GM23338 (cell line): Measurements from ENCODE around the gene CTBP2. TPM values are rescaled to one million over a fixed set of nuclear protein-coding genes. Genes with fewer than 3 reads are reported as not detected.

Experiments used
- ATAC-seq: fragments of 200-7000 bp; cut with Tn5 transposase; 3 replicates; pipeline ENCODE4 v1.9.1; 2020
- DNase-seq: peaks from one replicate; pipeline ENCODE4 v3.0.0-alpha.2; 2015; ENCODE audit warnings: low spot score
- H2AFZ ChIP-seq: fragments of 200-600 bp; sonication (generic); 2 replicates; pipeline ENCODE4 v1.8.0; 2016; ENCODE audit warnings: antibody characterized with exemption, mild to moderate bottlenecking, moderate library complexity
- H3F3A ChIP-seq: fragments of 200-600 bp; sonication (generic); replicated peaks from 2 replicates; pipeline ENCODE4 v1.8.0; 2017; ENCODE audit warnings: antibody characterized with exemption, mixed run types, low read depth
- H3K27ac ChIP-seq: fragments of 200-600 bp; sonication (generic); 2 replicates; pipeline ENCODE4 v1.6.1; 2016; ENCODE audit warnings: low read depth
- H3K27me3 ChIP-seq: fragments of 200-600 bp; sonication (generic); 2 replicates; pipeline ENCODE4 v1.8.0; 2016; ENCODE audit warnings: mild to moderate bottlenecking, mixed run types, moderate library complexity; ENCODE audit not compliant: insufficient read depth
- H3K36me3 ChIP-seq: fragments of 200-600 bp; sonication (generic); 2 replicates; pipeline ENCODE4 v1.8.0; 2016; ENCODE audit warnings: mild to moderate bottlenecking; ENCODE audit not compliant: insufficient read depth
- H3K4me1 ChIP-seq: fragments of 200-600 bp; sonication (generic); 2 replicates; pipeline ENCODE4 v1.8.0; 2016; ENCODE audit warnings: mild to moderate bottlenecking, moderate library complexity; ENCODE audit not compliant: insufficient read depth
- H3K4me2 ChIP-seq: fragments of 200-600 bp; sonication (generic); 2 replicates; pipeline ENCODE4 v1.7.1; 2017; ENCODE audit warnings: mixed run types
- H3K4me3 ChIP-seq: fragments of 200-600 bp; sonication (generic); 2 replicates; pipeline ENCODE4 v1.6.1; 2016; ENCODE audit warnings: mixed run types
- H3K79me2 ChIP-seq: fragments of 200-600 bp; sonication (generic); replicated peaks from 2 replicates; pipeline ENCODE4 v1.8.0; 2017; ENCODE audit warnings: mild to moderate bottlenecking; ENCODE audit not compliant: insufficient read depth
- H3K9me2 ChIP-seq: fragments of 200-600 bp; sonication (generic); 2 replicates; pipeline ENCODE4 v1.8.0; 2017; ENCODE audit not compliant: insufficient read depth
- H4K20me1 ChIP-seq: fragments of 200-600 bp; sonication (generic); replicated peaks from 2 replicates; pipeline ENCODE4 v1.8.0; 2017; ENCODE audit warnings: mild to moderate bottlenecking; ENCODE audit not compliant: insufficient read depth
- H3K27ac Mint-ChIP-seq: 2 replicates; pipeline ENCODE4 v1.8.0; 2020; ENCODE audit warnings: inconsistent platforms, mild to moderate bottlenecking, moderate library complexity, mixed read lengths
- H3K27me3 Mint-ChIP-seq: 3 replicates; pipeline ENCODE4 v1.8.0; 2022; ENCODE audit warnings: low read depth, mild to moderate bottlenecking, moderate library complexity, mixed read lengths, inconsistent platforms; ENCODE audit not compliant: insufficient read depth, poor library complexity
- H3K36me3 Mint-ChIP-seq: 3 replicates; pipeline ENCODE4 v1.8.0; 2021; ENCODE audit warnings: low read depth, mild to moderate bottlenecking, inconsistent platforms, moderate library complexity, mixed read lengths
- H3K4me1 Mint-ChIP-seq: 3 replicates; pipeline ENCODE4 v1.8.0; 2020; ENCODE audit warnings: mild to moderate bottlenecking, inconsistent platforms, mixed read lengths
- H3K4me3 Mint-ChIP-seq: 3 replicates; pipeline ENCODE4 v1.8.0; 2021; ENCODE audit warnings: moderate library complexity, mild to moderate bottlenecking, inconsistent platforms, mixed read lengths
- H3K9me3 Mint-ChIP-seq: 3 replicates; pipeline ENCODE4 v1.8.0; 2020; ENCODE audit warnings: moderate library complexity, mild to moderate bottlenecking, inconsistent platforms, mixed read lengths
- POLR2AphosphoS5 ChIP-seq: IDR thresholded peaks from 2 replicates; pipeline ENCODE4 v1.6.1; 2016; ENCODE audit warnings: antibody characterized with exemption, low read depth
- ZNF462 ChIP-seq: fragments of 250-450 bp; sonication (Bioruptor Pico); IDR thresholded peaks from 2 replicates; pipeline ENCODE4 v1.5.0; 2020; ENCODE audit warnings: mild to moderate bottlenecking, moderate library complexity
- polyA plus RNA-seq: library from polyadenylated mRNA; unstranded; fragments of >200 nt; fragmentation: Nextera tagmentation; extraction: Ambion mirVana; gene quantifications from 2 replicates; pipeline ENCODE4 v1.2.1, GENCODE V29; 2016
- total RNA-seq: library from RNA; depleted of rRNA; stranded (reverse); fragments of >200 nt; shearing (Covaris generic); gene quantifications from 2 replicates; pipeline ENCODE4 v1.2.3, GENCODE V29; 2014

Gene CTBP2
- total and polyA plus RNA-seq, 2 experiments from 2014 or later = 133 to 265 TPM

DNA sequence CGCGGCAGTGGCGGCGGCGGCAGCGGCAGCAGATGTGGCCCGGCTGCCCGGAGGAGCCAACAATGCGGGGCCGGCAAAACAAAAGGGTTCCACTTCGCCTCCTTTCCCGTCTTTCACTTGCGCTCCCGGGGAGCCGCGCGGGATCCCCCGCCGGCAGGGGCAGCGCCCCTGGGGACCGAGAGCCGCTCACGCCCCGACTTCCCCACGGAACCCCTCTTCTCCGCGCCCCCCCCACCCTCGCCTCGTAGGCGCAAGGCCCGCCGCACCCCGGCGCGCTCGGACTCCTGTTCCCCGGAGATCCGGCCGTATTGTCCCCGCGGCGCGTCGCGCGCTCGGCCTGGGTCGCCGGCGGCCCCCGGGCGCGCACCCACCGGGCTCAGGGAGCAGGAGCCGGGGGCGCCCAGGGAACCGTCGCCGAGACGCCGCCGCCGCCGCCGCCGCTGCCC is 854 bp downstream of the CTBP2 start (continued):
- TF ChIP-seq ZNF462 (CRISPR knock-in tag) = no peak

- H3K4me3 Mint-ChIP-seq = peak overlapping the region; percentile 98
- no peaks in the 10 kb centered on the region; the same call in 1 of the 2 replicates for H4K20me1 ChIP-seq
- H3K27me3 Mint-ChIP-seq = peaks cover 14% of the 10 kb centered on the region
- ATAC-seq (no peak), DNase-seq (no peak)
- no peak overlapping the region for H2AFZ ChIP-seq
- H3K9me2 ChIP-seq = no peaks in the 10 kb centered on the region
- no peaks in the 10 kb centered on the region for H3K27me3 ChIP-seq
- H3K4me1 ChIP-seq = peaks cover 36% of the 10 kb centered on the region
- peaks cover 72% of the 10 kb centered on the region for H3K79me2 ChIP-seq
- H3K4me3 ChIP-seq = peak overlapping the region; percentile 90
- H3F3A ChIP-seq = peaks cover 12% of the 10 kb centered on the region
- H3K36me3 ChIP-seq = no peaks in the 10 kb centered on the region
- TF ChIP-seq ZNF462 (CRISPR knock-in tag) (no peak), POLR2AphosphoS5 (peak; percentile 34; the same call in 1 of the 2 replicates)
- peak overlapping the region; percentile 95 for H3K27ac Mint-ChIP-seq
- peak overlapping the region; percentile 98 for H3K27ac ChIP-seq
- peaks cover 41% of the 10 kb centered on the region for H3K4me1 Mint-ChIP-seq
- H3K4me2 ChIP-seq = peak overlapping the region; percentile 78
- peaks cover 34% of the 10 kb centered on the region for H3K36me3 Mint-ChIP-seq
- H3K9me3 Mint-ChIP-seq = no peaks in the 10 kb centered on the region; the same call in 2 of the 3 replicates
Measured at GRCh38 chr10:125158601-125159485, 1.5 kb downstream of the CTBP2 start.
